GM12891 (cell line): ENCODE measurements around the gene NUP93.
"Not testable (repeated sequence)": the region's sequence is repeated elsewhere in the genome, so short reads cannot be mapped to it uniquely, and the experiment has no call there.

ENCODE experiments used
- DNase-seq: peaks from one replicate; pipeline ENCODE4 v3.0.0; 2011; ENCODE audit warnings: low spot score; ENCODE audit not compliant: insufficient read length
- FAIRE-seq: peaks from 2 replicates; lab custom pipeline; 2011; peaks lifted over from hg19 to GRCh38; lab: Jason Lieb, UNC
- PAX5 ChIP-seq: IDR thresholded peaks from 2 replicates; pipeline ENCODE4 v1.6.1; 2011; ENCODE audit warnings: low read length, moderate library complexity, mild to moderate bottlenecking; ENCODE audit not compliant: insufficient read depth, severe bottlenecking
- POLR2A ChIP-seq: IDR thresholded peaks from 2 replicates; pipeline ENCODE4 v1.6.1; 2011; ENCODE audit warnings: low read depth, low read length, control low read depth
- POLR2AphosphoS5 ChIP-seq: IDR thresholded peaks from 2 replicates; pipeline ENCODE4 v1.6.1; 2011; ENCODE audit warnings: low read depth, low read length, control low read depth
- POU2F2 ChIP-seq: IDR thresholded peaks from 2 replicates; pipeline ENCODE4 v1.6.1; 2011; ENCODE audit warnings: low read depth, mild to moderate bottlenecking, control low read depth, low read length, moderate library complexity
- SPI1 ChIP-seq: IDR thresholded peaks from 2 replicates; pipeline ENCODE4 v1.6.1; 2011; ENCODE audit warnings: low read depth, low read length, control low read depth
- TAF1 ChIP-seq: IDR thresholded peaks from 2 replicates; pipeline ENCODE4 v1.6.1; 2011; ENCODE audit warnings: low read depth, low read length, control low read depth

The NUP93 gene

DNA sequence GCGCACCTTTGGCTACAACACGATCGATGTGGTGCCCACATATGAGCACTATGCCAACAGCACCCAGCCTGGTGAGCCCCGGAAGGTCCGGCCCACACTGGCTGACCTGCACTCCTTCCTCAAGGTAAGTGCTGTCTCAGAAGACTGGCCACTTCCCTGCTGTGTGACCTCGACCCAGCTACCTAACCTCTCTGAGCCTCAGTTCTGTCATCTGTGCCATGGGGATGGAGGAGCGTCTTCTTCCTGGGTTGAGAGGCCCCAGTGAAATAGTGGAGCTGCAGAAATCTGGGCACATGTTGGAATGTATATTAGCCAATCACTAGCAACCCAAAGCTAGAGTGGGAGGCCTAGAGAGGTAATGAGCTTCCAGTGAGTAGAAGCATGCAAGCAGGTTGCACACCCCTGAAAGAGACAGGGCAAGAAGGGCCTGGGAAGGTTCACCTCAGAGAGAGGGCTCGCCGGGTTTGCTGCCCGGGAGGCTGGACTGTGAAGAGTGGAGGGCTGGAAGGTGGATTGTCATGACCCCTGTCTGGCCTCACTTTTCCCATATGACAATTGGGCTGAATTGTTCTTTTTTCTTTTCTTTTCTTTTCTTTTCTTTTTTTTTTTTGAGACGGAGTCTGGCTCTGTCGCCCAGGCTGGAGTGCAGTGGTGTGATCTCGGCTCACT is 135.6 kb downstream of the NUP93 start:
- DNase-seq (no peak), FAIRE-seq (no peak)
- TF ChIP-seq TAF1 (no peak), POLR2A (no peak), SPI1 (no peak), POLR2AphosphoS5 (no peak), POU2F2 (no peak)

DNA sequence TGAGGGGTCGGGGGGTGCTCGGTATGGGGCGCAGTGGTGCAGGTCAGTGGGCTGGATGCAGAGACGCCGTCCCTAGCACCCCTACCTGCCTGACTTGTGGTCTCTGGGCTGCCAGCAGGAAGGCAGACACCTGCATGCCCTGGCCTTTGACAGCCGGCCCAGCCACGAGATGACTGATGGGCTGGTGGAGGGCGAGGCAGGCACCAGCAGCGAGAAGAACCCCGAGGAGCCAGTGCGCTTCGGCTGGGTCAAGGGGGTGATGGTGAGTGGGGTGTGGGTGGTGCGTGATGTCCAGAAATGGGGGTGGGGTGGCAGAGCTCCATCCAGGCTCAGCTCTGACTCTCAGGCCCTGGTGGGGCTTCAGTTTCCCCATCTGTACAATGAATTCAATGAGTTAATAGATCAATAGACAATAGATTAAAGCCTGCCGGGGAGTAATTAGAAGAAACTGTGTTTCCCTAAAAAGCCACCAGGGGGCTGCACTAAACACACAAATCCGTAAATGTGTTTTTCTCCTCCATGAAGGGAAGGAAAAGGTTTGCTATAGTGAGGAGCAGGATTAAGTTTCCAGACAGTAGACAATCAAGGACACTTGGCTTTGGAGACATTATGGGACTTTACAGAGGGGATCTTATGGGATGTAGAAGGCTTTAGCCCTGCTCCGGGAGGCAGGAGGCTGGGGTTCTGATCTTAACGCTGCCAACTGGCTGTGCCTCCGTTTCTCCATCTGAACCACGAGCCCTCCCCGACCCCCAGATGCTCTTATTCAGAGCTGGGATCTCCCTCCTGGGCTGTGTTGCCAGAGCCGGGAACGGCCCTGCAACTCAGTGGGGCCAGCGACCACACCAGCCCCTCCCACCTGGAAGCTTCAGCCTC is 137.3 kb downstream of the NUP93 start:
- FAIRE-seq (peak; percentile 76), DNase-seq (no peak)
- TF ChIP-seq POU2F2 (no peak), PAX5 (no peak), POLR2AphosphoS5 (no peak), POLR2A (no peak), SPI1 (no peak), TAF1 (no peak)

DNA sequence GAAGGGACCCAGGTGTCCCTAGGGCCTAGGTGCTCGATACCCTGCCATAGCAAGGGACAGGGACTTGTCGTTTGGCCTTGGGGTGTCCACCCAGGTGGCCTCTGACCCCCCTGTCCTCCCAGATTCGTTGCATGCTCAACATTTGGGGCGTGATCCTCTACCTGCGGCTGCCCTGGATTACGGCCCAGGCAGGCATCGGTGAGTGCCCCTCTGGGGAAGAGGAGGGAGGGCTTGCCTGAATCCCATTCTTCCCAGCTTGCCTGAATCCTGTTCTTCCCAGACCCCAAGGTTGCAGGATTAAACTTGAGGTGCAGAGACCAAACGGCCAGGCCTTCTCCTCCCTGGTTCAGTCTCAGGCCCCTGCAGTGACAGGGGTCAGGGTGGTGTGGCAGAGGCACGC is 138.2 kb downstream of the NUP93 start:
- TF ChIP-seq PAX5 (no peak), SPI1 (no peak), POLR2AphosphoS5 (no peak), POU2F2 (no peak), POLR2A (no peak), TAF1 (no peak)
- FAIRE-seq (peak; percentile 31), DNase-seq (no peak)

DNA sequence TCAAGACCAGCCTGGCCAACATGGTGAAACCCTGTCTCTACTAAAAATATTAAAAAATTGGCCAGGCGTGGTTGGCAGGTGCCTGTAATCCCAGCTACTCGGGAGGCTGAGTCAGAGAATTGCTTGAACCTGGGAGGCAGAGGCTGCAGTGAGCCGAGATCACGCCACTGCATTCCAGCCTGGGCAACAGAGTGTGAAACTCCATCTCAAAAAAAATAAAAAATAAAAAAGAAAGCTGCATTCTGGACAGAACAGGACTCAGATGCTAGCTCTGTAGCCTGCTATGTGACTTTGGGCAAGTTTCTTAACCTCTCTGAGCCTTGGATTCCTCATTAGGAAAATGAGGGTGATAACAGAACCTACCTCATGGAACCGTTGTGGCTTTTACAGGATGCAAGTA is 138.8 kb downstream of the NUP93 start:
- FAIRE-seq, DNase-seq: not testable (repeated sequence)

DNA sequence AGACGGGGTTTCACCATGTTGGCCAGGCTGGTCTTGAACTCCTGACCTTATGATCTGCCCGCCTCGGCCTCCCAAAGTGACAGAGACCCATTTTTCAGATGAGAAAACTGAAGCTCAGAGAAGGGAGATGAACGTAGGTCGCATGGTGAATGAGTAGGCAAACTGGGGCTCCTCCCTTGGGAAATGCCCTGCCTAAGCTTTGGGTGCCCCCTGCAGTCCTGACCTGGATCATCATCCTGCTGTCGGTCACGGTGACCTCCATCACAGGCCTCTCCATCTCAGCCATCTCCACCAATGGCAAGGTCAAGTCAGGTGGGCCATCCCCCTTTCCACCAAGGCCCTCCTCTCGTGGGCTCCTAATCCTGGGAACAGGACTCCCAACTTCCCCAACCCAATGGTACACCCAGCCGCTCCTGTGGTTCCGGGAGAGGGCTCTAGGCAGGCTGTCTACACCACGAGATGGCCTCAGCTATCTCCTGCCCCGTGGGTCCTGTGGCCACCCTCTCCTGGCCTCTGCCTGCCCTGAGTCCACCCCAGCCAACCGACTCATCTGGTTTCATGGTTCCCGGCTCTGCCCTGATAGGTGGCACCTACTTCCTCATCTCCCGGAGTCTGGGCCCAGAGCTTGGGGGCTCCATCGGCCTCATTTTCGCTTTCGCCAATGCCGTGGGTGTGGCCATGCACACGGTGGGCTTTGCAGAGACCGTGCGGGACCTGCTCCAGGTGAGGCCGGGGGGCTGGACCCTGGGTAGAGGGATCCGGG is 139.8 kb downstream of the NUP93 start:
- FAIRE-seq (peak; percentile 47), DNase-seq (no peak)
- no peak for TF ChIP-seq SPI1
- no peak for TF ChIP-seq POLR2A
- no peak for TF ChIP-seq PAX5
- no peak for TF ChIP-seq POLR2AphosphoS5
- TF ChIP-seq TAF1, result no peak
- TF ChIP-seq POU2F2, result no peak

DNA sequence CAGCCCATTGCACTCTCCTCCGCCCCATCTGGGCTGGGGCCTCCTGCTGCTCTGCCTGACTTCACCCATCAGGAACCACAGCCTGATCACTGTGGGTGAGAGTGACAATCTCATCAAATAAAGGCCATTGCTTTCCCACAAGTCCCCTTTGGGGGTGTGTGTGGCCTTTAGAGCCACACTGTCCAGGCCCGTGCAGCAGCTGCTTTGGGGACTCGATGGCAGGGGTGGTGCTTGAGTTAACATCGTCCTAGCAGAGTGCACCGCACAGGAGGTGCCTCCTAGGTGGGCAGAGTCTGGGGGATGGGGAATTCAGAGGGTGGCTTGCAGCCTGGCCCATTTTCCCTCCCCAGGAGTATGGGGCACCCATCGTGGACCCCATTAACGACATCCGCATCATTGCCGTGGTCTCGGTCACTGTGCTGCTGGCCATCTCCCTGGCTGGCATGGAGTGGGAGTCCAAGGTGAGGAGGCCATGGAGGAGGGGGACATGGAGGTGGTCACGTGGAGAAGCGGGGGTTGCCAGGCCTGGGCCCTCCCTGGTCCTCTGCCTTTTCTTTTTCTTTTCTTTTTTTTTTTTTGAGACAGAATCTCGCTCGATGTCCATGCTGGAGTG is 140.5 kb downstream of the NUP93 start:
- FAIRE-seq, result no peak
- no peak for TF ChIP-seq POU2F2
- TF ChIP-seq SPI1, result no peak
- no peak for TF ChIP-seq TAF1
- TF ChIP-seq POLR2A, result no peak
- TF ChIP-seq POLR2AphosphoS5, result no peak
- TF ChIP-seq PAX5, result no peak
- DNase-seq, result no peak

DNA sequence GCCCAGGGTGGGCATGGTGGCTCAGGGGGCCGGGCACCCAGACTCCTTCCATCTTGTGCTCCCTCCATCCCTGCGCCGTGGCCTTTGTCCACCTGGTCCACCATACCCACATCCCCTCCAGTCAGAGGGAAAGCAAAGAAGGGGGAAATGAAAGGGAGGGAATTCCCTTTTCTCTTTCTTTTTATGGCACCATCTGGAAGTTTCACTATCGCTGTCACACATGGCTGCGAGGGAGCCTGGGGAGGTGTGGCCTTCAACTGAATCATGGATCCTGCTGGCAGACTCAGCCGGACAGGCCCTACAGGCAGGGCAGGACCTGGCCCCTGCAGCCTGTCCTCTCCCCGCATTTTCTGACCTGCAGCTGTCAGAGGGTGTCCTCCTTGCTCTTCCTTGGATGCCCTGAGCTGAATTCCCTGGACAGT is 141.3 kb downstream of the NUP93 start:
- DNase-seq (no peak), FAIRE-seq (peak; percentile 52)
- no peak for TF ChIP-seq POLR2AphosphoS5
- peak; percentile 67 for TF ChIP-seq PAX5
- no peak for TF ChIP-seq POLR2A
- no peak for TF ChIP-seq TAF1
- peak; percentile 95 for TF ChIP-seq SPI1
- TF ChIP-seq POU2F2, result peak; percentile 72

DNA sequence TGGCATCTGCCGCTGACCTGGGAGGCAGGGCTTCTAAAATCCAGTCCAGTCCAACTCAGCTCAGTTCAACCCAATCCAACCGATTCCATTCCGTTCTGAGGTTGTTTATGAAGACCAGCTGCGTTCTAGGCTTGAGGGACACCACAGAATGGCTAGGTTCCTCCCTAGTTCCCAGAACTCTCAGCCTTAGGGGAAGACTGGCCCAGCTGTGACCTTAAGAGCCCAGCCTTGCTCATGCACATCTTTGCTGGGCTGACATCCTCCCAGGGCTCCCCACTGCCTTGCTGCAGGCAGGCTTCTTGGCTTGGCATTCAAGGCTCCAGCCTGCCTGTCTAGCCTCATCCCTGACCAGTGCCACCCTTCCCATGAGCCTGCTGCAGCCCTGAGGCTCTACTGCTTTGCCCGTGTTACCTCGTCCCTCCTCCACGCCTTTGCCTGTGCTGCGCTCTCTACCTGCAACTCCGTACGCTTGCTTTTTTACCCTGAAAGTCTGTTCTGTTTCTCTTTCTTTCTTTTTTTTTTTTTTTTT is 143.0 kb downstream of the NUP93 start:
- DNase-seq, result no peak
- FAIRE-seq, result no peak
- TF ChIP-seq TAF1, result no peak
- no peak for TF ChIP-seq POLR2AphosphoS5
- no peak for TF ChIP-seq POLR2A
- no peak for TF ChIP-seq SPI1
- TF ChIP-seq POU2F2, result no peak
- TF ChIP-seq PAX5, result no peak

DNA sequence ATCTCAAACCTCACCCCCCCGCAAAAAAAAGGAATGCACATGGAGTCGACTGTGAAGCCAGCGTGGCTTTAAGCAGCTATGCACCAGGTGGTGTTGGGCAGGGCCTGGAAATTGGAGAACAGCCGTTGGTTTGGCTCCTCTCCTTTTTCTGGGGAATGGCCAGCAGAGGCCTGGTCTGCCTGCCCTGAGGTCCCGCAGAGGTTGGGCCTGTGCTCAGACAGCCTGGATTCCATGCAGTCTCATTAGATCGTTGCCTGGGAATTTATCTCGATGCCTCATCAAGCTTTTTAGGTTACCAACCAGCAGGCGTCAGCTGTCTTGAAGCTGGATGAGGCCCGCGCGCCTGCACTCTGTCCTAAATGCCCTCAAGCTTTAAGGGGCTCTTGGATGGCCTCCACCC is 144.9 kb downstream of the NUP93 start:
- TF ChIP-seq PAX5 (no peak), POLR2A (no peak), TAF1 (no peak), POU2F2 (no peak), SPI1 (no peak), POLR2AphosphoS5 (no peak)
- DNase-seq (no peak), FAIRE-seq (no peak)
